HepG2 (cell line): ENCODE results near the gene ACAD11. TPM values are rescaled to one million over a fixed set of nuclear protein-coding genes. Genes with fewer than 3 reads are reported as not detected.

Experiments used
- ATAC-seq: fragments of 200-7000 bp; cut with Tn5 transposase; 3 replicates; pipeline ENCODE4 v1.9.1; 2020; ENCODE audit warnings: mild to moderate bottlenecking, moderate library complexity
- BruUV-seq: library from RNA; stranded (reverse); fragments of 400-500 nt; replicated peaks from 2 replicates; lab custom pipeline; 2021; lab: Mats Ljungman, UMichigan
- CTCF ChIA-PET: fragments of 300-600 bp; formaldehyde crosslinking; extraction: SDS; loops from one replicate; lab custom pipeline; 2021; ENCODE audit warnings: low total read pairs, inconsistent platforms, low intra/inter-chr PET ratio; lab: Yijun Ruan, JAX
- POLR2A ChIA-PET: fragments of 350-600 bp; sonication (Branson Sonifier 250); formaldehyde crosslinking; loops from one replicate; lab custom pipeline; 2020; ENCODE audit warnings: antibody characterized with exemption, inconsistent platforms; lab: Yijun Ruan, JAX
- DNase-seq: peaks from one replicate; pipeline ENCODE4 v3.0.0-alpha.2; 2015; ENCODE audit warnings: low spot score
- FAIRE-seq: peaks from 3 replicates; lab custom pipeline; 2011; peaks lifted over from hg19 to GRCh38; lab: Jason Lieb, UNC
- H2AFZ ChIP-seq: one replicate; pipeline ENCODE4 v1.6.1; 2011; ENCODE audit warnings: low read length, inconsistent platforms
- H3K27ac ChIP-seq: fragments of 300-600 bp; 3 replicates; pipeline ENCODE4 v1.8.0; 2011; ENCODE audit warnings: mixed run types, mild to moderate bottlenecking, mixed read lengths, low read length, inconsistent platforms; ENCODE audit not compliant: insufficient read depth; ENCODE audit errors: extremely low read length
- H3K27me3 ChIP-seq, 2 experiments: fragments of 200-600 bp in 1 of 2; 2 replicates in 1 of 2; 3 replicates in 1 of 2; pipeline versions ENCODE4 v1.6.0 to v1.8.0; 2011; ENCODE audit warnings: low read length in 2 of 2, mild to moderate bottlenecking in 2 of 2, moderate library complexity in 2 of 2, inconsistent platforms in 1 of 2; ENCODE audit not compliant: insufficient read depth in 2 of 2, control insufficient read depth in 1 of 2
- H3K36me3 ChIP-seq, 2 experiments: fragments of 200-600 bp in 1 of 2; replicated peaks in 1 of 2; 2 replicates in 1 of 2; 3 replicates in 1 of 2; pipeline versions ENCODE4 v1.5.1 to v1.8.0; 2011; ENCODE audit warnings: low read length in 2 of 2, inconsistent platforms in 1 of 2; ENCODE audit not compliant: insufficient read depth in 2 of 2, control insufficient read depth in 1 of 2
- H3K4me1 ChIP-seq: 2 replicates; pipeline ENCODE4 v1.5.1; 2012; ENCODE audit warnings: low read length, inconsistent platforms; ENCODE audit not compliant: insufficient read depth
- H3K4me2 ChIP-seq: 2 replicates; pipeline ENCODE4 v1.6.0; 2011; ENCODE audit warnings: low read depth, low read length, inconsistent platforms
- H3K4me3 ChIP-seq, 3 experiments: fragments of 200-600 bp in 1 of 3; sonication (generic), shearing (Covaris generic) in 1 of 3; replicated peaks in 1 of 3; 2 replicates each; pipeline ENCODE4 v1.5.1; 2011 to 2016; ENCODE audit warnings: low read length in 3 of 3, inconsistent platforms in 2 of 3, low read depth in 2 of 3, mild to moderate bottlenecking in 2 of 3, control low read depth in 1 of 3, mixed read lengths in 1 of 3; ENCODE audit not compliant: insufficient read depth in 1 of 3
- H3K79me2 ChIP-seq: one replicate; pipeline ENCODE4 v1.6.1; 2011; ENCODE audit warnings: low read length, inconsistent platforms; ENCODE audit not compliant: insufficient read depth
- H3K9ac ChIP-seq: 2 replicates; pipeline ENCODE4 v1.6.0; 2011; ENCODE audit warnings: mild to moderate bottlenecking, low read depth, low read length, inconsistent platforms; ENCODE audit not compliant: insufficient read depth
- H3K9me3 ChIP-seq: 2 replicates; pipeline ENCODE4 v1.5.1; 2012; ENCODE audit warnings: mild to moderate bottlenecking, low read length
- H4K20me1 ChIP-seq: 2 replicates; pipeline ENCODE4 v1.6.0; 2011; ENCODE audit warnings: inconsistent platforms, mild to moderate bottlenecking, low read length, moderate library complexity; ENCODE audit not compliant: insufficient read depth
- GABPB1 ChIP-seq: IDR thresholded peaks from 2 replicates; pipeline ENCODE4 v1.6.1; 2016; ENCODE audit warnings: mild to moderate bottlenecking, missing genetic modification reagents, moderate library complexity, missing compliant biosample characterization
- MIER3 ChIP-seq: IDR thresholded peaks from 2 replicates; pipeline ENCODE4 v1.6.1; 2016; ENCODE audit warnings: missing compliant biosample characterization, borderline replicate concordance
- MLLT10 ChIP-seq: sonication (generic); formaldehyde crosslinking; IDR thresholded peaks from 2 replicates; pipeline ENCODE4 v1.4.0; 2020; ENCODE audit warnings: missing genetic modification reagents
- NFIC ChIP-seq: IDR thresholded peaks from 2 replicates; pipeline ENCODE4 v1.6.1; 2012; ENCODE audit warnings: mild to moderate bottlenecking, low read length, inconsistent platforms
- PHF8 ChIP-seq: sonication (generic); formaldehyde crosslinking; IDR thresholded peaks from 2 replicates; pipeline ENCODE4 v1.5.0; 2020; ENCODE audit warnings: missing genetic modification reagents
- SIX1 ChIP-seq: sonication (generic); formaldehyde crosslinking; IDR thresholded peaks from 2 replicates; pipeline ENCODE4 v1.4.0; 2020; ENCODE audit warnings: missing genetic modification reagents, borderline replicate concordance
- ZFYVE20 ChIP-seq: sonication (generic); formaldehyde crosslinking; IDR thresholded peaks from 2 replicates; pipeline ENCODE4 v1.8.0; 2023; ENCODE audit warnings: low read depth, mild to moderate bottlenecking, moderate library complexity, missing genetic modification reagents, borderline replicate concordance
- ZNF292 ChIP-seq: sonication (generic); formaldehyde crosslinking; IDR thresholded peaks from 2 replicates; pipeline ENCODE4 v1.8.1; 2022; ENCODE audit warnings: mild to moderate bottlenecking, low read depth, missing genetic modification reagents, borderline replicate concordance
- ZNF331 ChIP-seq: sonication (generic); formaldehyde crosslinking; IDR thresholded peaks from 2 replicates; pipeline ENCODE4 v1.4.0; 2020; ENCODE audit warnings: missing genetic modification reagents
- ZNF33B ChIP-seq: sonication (generic); formaldehyde crosslinking; IDR thresholded peaks from 2 replicates; pipeline ENCODE4 v1.5.1; 2020; ENCODE audit warnings: mild to moderate bottlenecking, missing genetic modification reagents
- WGBS: methylation state at CpG from one replicate; pipeline ENCODE4 v1.1.6; 2017; ENCODE audit warnings: low lambda C conversion rate; 5-methylcytosine and 5-hydroxymethylcytosine counted together
- in situ Hi-C: cut with HindIII; loops from 2 replicates; pipeline ENCODE4 v1.10.0; 2017; ENCODE audit warnings: low pct_unique_long_range_greater_than_20kb; ENCODE audit not compliant: extremely low pct_ligation_motif_present
- intact Hi-C: fragments of 100-400 bp; cut with micrococcal nuclease; formaldehyde crosslinking; loops from one replicate; pipeline ENCODE4 v1.10.0; 2022; ENCODE audit not compliant: unreplicated experiment
- polyA plus RNA-seq, 8 experiments: library from polyadenylated mRNA; depleted of rRNA in 3 of 8; stranded (reverse) in 7 of 8; unstranded in 1 of 8; fragments of >200 nt; fragmentation: Illumina TruSeq in 4 of 8; extraction: Trizol in 4 of 8; gene quantifications; 2 replicates each; pipeline versions ENCODE4 v1.2.1 to v1.2.3, GENCODE V29; 2011 to 2016; ENCODE audit warnings: low read depth in 4 of 8, missing spikeins in 1 of 8, mixed read lengths in 1 of 8; ENCODE audit not compliant: insufficient read depth in 1 of 8
- total RNA-seq, 5 experiments: library from RNA; depleted of rRNA; stranded (reverse); fragments of >200 nt; fragmentation: Illumina TruSeq; extraction: Trizol; gene quantifications; 2 replicates each; pipeline ENCODE4 v1.2.3, GENCODE V29; 2016; ENCODE audit warnings: low read depth in 1 of 5
- TF ChIP-seq, protein P1 (sequence below): sonication (generic); formaldehyde crosslinking; IDR thresholded peaks from 2 replicates; pipeline ENCODE4 v1.5.0; 2020; ENCODE audit warnings: missing genetic modification reagents
- TF ChIP-seq, protein P2 (sequence below): sonication (generic); formaldehyde crosslinking; IDR thresholded peaks from 2 replicates; pipeline ENCODE4 v1.9.0; 2021; ENCODE audit warnings: missing genetic modification reagents, borderline replicate concordance

Gene ACAD11
- total and polyA plus RNA-seq, 2 of the 13 experiments (the other 11 are each of a cell fraction or from before 2014, with no cell fraction given): 30.6 to 56.9 TPM

DNA sequence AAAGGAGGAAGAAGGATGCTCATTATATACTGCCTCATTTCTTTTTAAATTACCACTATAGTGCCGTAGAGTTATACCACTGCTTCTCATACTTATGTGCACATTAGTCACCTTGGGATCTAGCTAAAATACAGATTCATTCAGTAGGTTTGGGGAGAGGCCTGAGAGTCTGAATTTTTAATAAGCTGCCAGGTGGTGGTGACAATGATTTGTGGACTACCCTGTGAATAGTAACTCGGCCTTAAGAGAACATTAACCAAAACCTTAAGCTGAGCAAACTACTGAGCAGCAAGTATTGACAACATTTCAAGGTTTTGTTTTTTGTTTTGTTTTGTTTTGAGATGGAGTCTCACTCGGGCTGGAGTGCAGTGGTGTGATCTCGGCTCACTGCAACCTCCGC is 20.3 kb upstream of the ACAD11 start:
- in situ Hi-C loops: no loop called here
- Histone ChIP-seq H3K9ac (no peak overlapping the region), H3K36me3 (peaks cover 4 to 45% of the 10 kb centered on the region in 2 experiments; a peak in 3 of 5 replicates), H2AFZ (no peak overlapping the region), H4K20me1 (no peaks in the 10 kb centered on the region), H3K27me3 (no peaks in the 10 kb centered on the region)
- FAIRE-seq: no peak
- TF ChIP-seq, protein P1, sequence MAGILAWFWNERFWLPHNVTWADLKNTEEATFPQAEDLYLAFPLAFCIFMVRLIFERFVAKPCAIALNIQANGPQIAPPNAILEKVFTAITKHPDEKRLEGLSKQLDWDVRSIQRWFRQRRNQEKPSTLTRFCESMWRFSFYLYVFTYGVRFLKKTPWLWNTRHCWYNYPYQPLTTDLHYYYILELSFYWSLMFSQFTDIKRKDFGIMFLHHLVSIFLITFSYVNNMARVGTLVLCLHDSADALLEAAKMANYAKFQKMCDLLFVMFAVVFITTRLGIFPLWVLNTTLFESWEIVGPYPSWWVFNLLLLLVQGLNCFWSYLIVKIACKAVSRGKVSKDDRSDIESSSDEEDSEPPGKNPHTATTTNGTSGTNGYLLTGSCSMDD (CRISPR knock-in tag): no peak
- TF ChIP-seq, protein P2, sequence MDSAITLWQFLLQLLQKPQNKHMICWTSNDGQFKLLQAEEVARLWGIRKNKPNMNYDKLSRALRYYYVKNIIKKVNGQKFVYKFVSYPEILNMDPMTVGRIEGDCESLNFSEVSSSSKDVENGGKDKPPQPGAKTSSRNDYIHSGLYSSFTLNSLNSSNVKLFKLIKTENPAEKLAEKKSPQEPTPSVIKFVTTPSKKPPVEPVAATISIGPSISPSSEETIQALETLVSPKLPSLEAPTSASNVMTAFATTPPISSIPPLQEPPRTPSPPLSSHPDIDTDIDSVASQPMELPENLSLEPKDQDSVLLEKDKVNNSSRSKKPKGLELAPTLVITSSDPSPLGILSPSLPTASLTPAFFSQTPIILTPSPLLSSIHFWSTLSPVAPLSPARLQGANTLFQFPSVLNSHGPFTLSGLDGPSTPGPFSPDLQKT (CRISPR knock-in tag): no peak
- no peak for TF ChIP-seq ZFYVE20 (CRISPR knock-in tag)
- TF ChIP-seq, all 625 proteins: peak for 0
- no peaks in the 10 kb centered on the region for H3K9me3 ChIP-seq
- no peak overlapping the region for H3K27ac ChIP-seq
- DNase-seq (no peak), ATAC-seq (no peak; the same call in 2 of the 3 replicates)
- H3K4me1 ChIP-seq: no peaks in the 10 kb centered on the region
- 93% methylated on average over 5 of the region's 5 CpGs for WGBS
- no peaks in the 10 kb centered on the region for H3K79me2 ChIP-seq
- ChIA-PET POLR2A (interaction anchor here (1.3 to 2.2 kb wide), 3 partner anchors 12 to 21 kb away, joined by 3 to 6 read pairs (median 4); no protein-coding TSS in a partner anchor), CTCF (no interaction called here)
- no peak overlapping the region for H3K4me3 ChIP-seq
- intact Hi-C loops: no loop called here
- H3K4me2 ChIP-seq: no peak overlapping the region
- no TSS peak for BruUV-seq

GRCh38 chr3:132675408-132675807 is 15.8 kb upstream of the ACAD11 start:
- no peak for ATAC-seq
- ChIA-PET POLR2A (no interaction called here), CTCF (no interaction called here)
- no peaks in the 10 kb centered on the region for H4K20me1 ChIP-seq
- no peaks in the 10 kb centered on the region for H3K79me2 ChIP-seq
- no peak overlapping the region for H3K4me3 ChIP-seq
- H3K27ac ChIP-seq: no peak overlapping the region
- no peaks in the 10 kb centered on the region for H3K4me1 ChIP-seq
- FAIRE-seq: no peak
- no peak for DNase-seq
- H3K9me3 ChIP-seq: no peaks in the 10 kb centered on the region
- no peak overlapping the region for H2AFZ ChIP-seq
- intact Hi-C loops: no loop called here
- peaks cover 5 to 45% of the 10 kb centered on the region in 2 experiments; a peak in 4 of 5 replicates for H3K36me3 ChIP-seq
- no peaks in the 10 kb centered on the region for H3K27me3 ChIP-seq
- no TSS peak for BruUV-seq
- in situ Hi-C loops: no loop called here
- H3K4me2 ChIP-seq: no peak overlapping the region
- H3K9ac ChIP-seq: no peak overlapping the region
- TF ChIP-seq NFIC (no peak), MLLT10 (no peak), PHF8 (CRISPR knock-in tag) (no peak), ZNF331 (CRISPR knock-in tag) (no peak), MIER3 (CRISPR knock-in tag) (no peak), GABPB1 (CRISPR knock-in tag) (no peak), ZNF33B (CRISPR knock-in tag) (no peak), SIX1 (CRISPR knock-in tag) (no peak), ZNF292 (CRISPR knock-in tag) (no peak)
